Panc1 (cell line): ENCODE results near the gene CHID1. TPM values are rescaled to one million over a fixed set of nuclear protein-coding genes. Genes with fewer than 3 reads are reported as not detected.

Experiments used
- ATAC-seq: fragments of 200-7000 bp; cut with Tn5 transposase; 2 replicates; pipeline ENCODE4 v1.9.1; 2020; ENCODE audit warnings: mild to moderate bottlenecking, moderate library complexity
- BruUV-seq: library from RNA; stranded (reverse); fragments of 400-500 nt; replicated peaks from 2 replicates; lab custom pipeline; 2021; lab: Mats Ljungman, UMichigan
- CTCF ChIA-PET: fragments of 300-600 bp; sonication (Branson Sonifier 250); formaldehyde crosslinking; loops from one replicate; lab custom pipeline; 2022; ENCODE audit warnings: antibody characterized with exemption; lab: Charles Lee
- POLR2A ChIA-PET: fragments of 300-600 bp; sonication (Branson Sonifier 250); formaldehyde crosslinking; loops from one replicate; lab custom pipeline; 2022; ENCODE audit warnings: antibody characterized with exemption; lab: Charles Lee
- DNase-seq: peaks from one replicate; pipeline ENCODE4 v3.0.0-alpha.2; 2010; ENCODE audit warnings: low read depth, low spot score
- H3K27ac ChIP-seq: 2 replicates; pipeline ENCODE4 v1.5.1; 2011; ENCODE audit warnings: mild to moderate bottlenecking, low read length, inconsistent platforms
- H3K27me3 ChIP-seq: fragments of 200-500 bp; sonication (Bioruptor generic); 2 replicates; pipeline ENCODE4 v1.6.0; 2014; ENCODE audit warnings: low read length, inconsistent platforms; ENCODE audit not compliant: control insufficient read depth, insufficient read depth
- H3K36me3 ChIP-seq: fragments of 200-500 bp; sonication (Bioruptor generic); 2 replicates; pipeline ENCODE4 v1.5.1; 2014; ENCODE audit warnings: inconsistent platforms, mild to moderate bottlenecking, low read length, moderate library complexity; ENCODE audit not compliant: control insufficient read depth, insufficient read depth
- H3K4me1 ChIP-seq: 2 replicates; pipeline ENCODE4 v1.5.1; 2011; ENCODE audit warnings: inconsistent platforms, mild to moderate bottlenecking, low read length, moderate library complexity; ENCODE audit not compliant: control insufficient read depth, insufficient read depth
- H3K4me3 ChIP-seq, 2 experiments: 2 replicates each; pipeline ENCODE4 v1.5.1; 2011 to 2012; ENCODE audit warnings: low read depth in 2 of 2, low read length in 2 of 2, mild to moderate bottlenecking in 2 of 2, inconsistent platforms in 1 of 2, moderate library complexity in 1 of 2
- H3K9me3 ChIP-seq: fragments of 200-500 bp; sonication (Bioruptor generic); 2 replicates; pipeline ENCODE4 v1.5.1; 2014; ENCODE audit warnings: low read depth, mild to moderate bottlenecking, inconsistent platforms, low read length, moderate library complexity; ENCODE audit not compliant: control insufficient read depth, insufficient read depth
- CTCF ChIP-seq: fragments of 450-650 bp; IDR thresholded peaks from 2 replicates; pipeline ENCODE4 v1.5.1; 2017; ENCODE audit warnings: mild to moderate bottlenecking
- POLR2AphosphoS5 ChIP-seq: IDR thresholded peaks from 2 replicates; pipeline ENCODE4 v1.6.1; 2012; ENCODE audit warnings: mild to moderate bottlenecking, low read depth, low read length, moderate library complexity
- REST ChIP-seq, 2 experiments: IDR thresholded peaks; 2 replicates each; pipeline ENCODE4 v1.6.1; 2011 to 2012; ENCODE audit warnings: low read depth in 2 of 2, control low read depth in 1 of 2, low read length in 1 of 2, mild to moderate bottlenecking in 1 of 2, moderate library complexity in 1 of 2; ENCODE audit not compliant: insufficient read depth in 1 of 2
- SIN3A ChIP-seq: IDR thresholded peaks from 2 replicates; pipeline ENCODE4 v1.6.1; 2012; ENCODE audit warnings: low read depth, mild to moderate bottlenecking, low read length, moderate library complexity, borderline replicate concordance; ENCODE audit not compliant: insufficient read depth
- TCF7L2 ChIP-seq: IDR thresholded peaks from 2 replicates; pipeline ENCODE4 v1.6.1; 2011; ENCODE audit warnings: mild to moderate bottlenecking, low read depth, low read length, inconsistent platforms
- in situ Hi-C: cut with HindIII; loops from 2 replicates; pipeline ENCODE4 v1.10.0; 2016; ENCODE audit warnings: low sequenced_read_pairs, low pct_unique_long_range_greater_than_20kb
- intact Hi-C: fragments of 100-400 bp; cut with micrococcal nuclease; formaldehyde crosslinking; loops from one replicate; pipeline ENCODE4 v1.10.0; 2022; ENCODE audit not compliant: unreplicated experiment
- total RNA-seq: library from RNA; stranded (reverse); gene quantifications from one replicate; pipeline ENCODE4 v1.2.1, GENCODE V29; 2021; ENCODE audit not compliant: unreplicated experiment

CHID1 gene
- total RNA-seq, 1 experiment from 2014 or later = 224 TPM

GRCh38 chr11:836274-836673 lies 74.3 kb downstream of the CHID1 start:
- Histone ChIP-seq H3K27ac (peak overlapping the region; percentile 92), H3K9me3 (no peaks in the 10 kb centered on the region), H3K27me3 (no peaks in the 10 kb centered on the region), H3K36me3 (peaks cover 5% of the 10 kb centered on the region; the same call in 1 of the 2 replicates), H3K4me3 (no peak overlapping the region), H3K4me1 (peaks cover 70% of the 10 kb centered on the region)
- BruUV-seq = no TSS peak
- TF ChIP-seq POLR2AphosphoS5 (no peak), SIN3A (no peak), TCF7L2 (no peak), REST (IDR thresholded peaks at IDR 0.05; ENCODE audit: insufficient read depth in 1 of 2, low read depth in 2 of 2, low read length in 1 of 2) (no peak), CTCF (no peak)
- DNase-seq = no peak
- ATAC-seq = no peak
- intact Hi-C loops (no loop called here), in situ Hi-C loops (no loop called here)
- POLR2A ChIA-PET = no interaction called here
- CTCF ChIA-PET = no interaction called here

GRCh38 chr11:834371-835316 lies 76.0 kb downstream of the CHID1 start:
- H3K27ac ChIP-seq = peak overlapping the region; percentile 93
- H3K4me1 ChIP-seq = peaks cover 58% of the 10 kb centered on the region
- DNase-seq (no peak), ATAC-seq (peak; percentile 33)
- TSS peak; percentile 73 for BruUV-seq
- TF ChIP-seq POLR2AphosphoS5 = peak; percentile 72
- 0 out of 2 replicates have a peak, but pooled peaks have one; percentile 38 for TF ChIP-seq TCF7L2
- peak; percentile 94; the same call in 1 of the 2 replicates for TF ChIP-seq SIN3A
- no peak for TF ChIP-seq REST (IDR thresholded peaks at IDR 0.05; ENCODE audit: insufficient read depth in 1 of 2, low read depth in 2 of 2, low read length in 1 of 2)
- no peak for TF ChIP-seq CTCF
- H3K9me3 ChIP-seq = no peaks in the 10 kb centered on the region
- POLR2A ChIA-PET = interaction anchor here (0.6 kb wide), 1 partner anchor 138 kb away, joined by 8 read pairs; no protein-coding TSS in a partner anchor
- H3K36me3 ChIP-seq = peaks cover 5% of the 10 kb centered on the region; the same call in 1 of the 2 replicates
- H3K4me3 ChIP-seq = peak overlapping the region; percentile 78 to 89
- CTCF ChIA-PET = interaction anchor here (0.6 to 1.0 kb wide), 2 partner anchors 9 to 186 kb away, joined by 3 to 5 read pairs; no protein-coding TSS in a partner anchor
- H3K27me3 ChIP-seq = no peaks in the 10 kb centered on the region
- in situ Hi-C loops (no loop called here), intact Hi-C loops (no loop called here)
